Neural cell (in vitro differentiated cells): ENCODE results near the gene DUSP5. TPM values are rescaled to one million over a fixed set of nuclear protein-coding genes. Genes with fewer than 3 reads are reported as not detected.

Source experiments
- H2AFZ ChIP-seq: fragments of 200-600, 300-800 bp; sonication (generic), shearing (Covaris generic); 2 replicates; pipeline ENCODE4 v1.6.0; 2014; ENCODE audit warnings: low read depth, mild to moderate bottlenecking, antibody characterized with exemption, low read length, moderate library complexity
- H3F3A ChIP-seq: fragments of 200-600 bp; shearing (Covaris generic); 2 replicates; pipeline ENCODE4 v1.6.1; 2016; ENCODE audit warnings: mild to moderate bottlenecking, moderate library complexity, mixed read lengths, antibody characterized with exemption, low read length; ENCODE audit not compliant: insufficient read depth, poor library complexity, severe bottlenecking
- H3K27ac ChIP-seq: fragments of 200-600, 300-800 bp; sonication (generic), shearing (Covaris generic); 2 replicates; pipeline ENCODE4 v1.5.1; 2014; ENCODE audit warnings: mild to moderate bottlenecking, low read length, moderate library complexity
- H3K27me3 ChIP-seq: fragments of 300-800, 200-600 bp; sonication (generic), shearing (Covaris generic); 2 replicates; pipeline ENCODE4 v1.6.0; 2014; ENCODE audit warnings: mild to moderate bottlenecking, low read depth, low read length, moderate library complexity; ENCODE audit not compliant: insufficient read depth
- H3K36me3 ChIP-seq: fragments of 300-800, 200-600 bp; sonication (generic), shearing (Covaris generic); 2 replicates; pipeline ENCODE4 v1.5.1; 2014; ENCODE audit warnings: mild to moderate bottlenecking, antibody characterized with exemption, low read length, moderate library complexity; ENCODE audit not compliant: insufficient read depth
- H3K4me2 ChIP-seq: fragments of 300-800, 200-600 bp; sonication (generic), shearing (Covaris generic); 2 replicates; pipeline ENCODE4 v1.6.0; 2014; ENCODE audit warnings: mild to moderate bottlenecking, low read length
- H3K4me3 ChIP-seq: fragments of 300-800, 200-600 bp; sonication (generic), shearing (Covaris generic); 2 replicates; pipeline ENCODE4 v1.5.1; 2014; ENCODE audit warnings: mild to moderate bottlenecking, low read length, moderate library complexity
- H3K79me2 ChIP-seq: fragments of 200-600 bp; shearing (Covaris generic); replicated peaks from 2 replicates; pipeline ENCODE4 v1.6.0; 2014; ENCODE audit warnings: mild to moderate bottlenecking, low read length, moderate library complexity; ENCODE audit not compliant: insufficient read depth
- H3K9ac ChIP-seq: fragments of 300-800, 200-600 bp; sonication (generic), shearing (Covaris generic); 2 replicates; pipeline ENCODE4 v1.6.1; 2016; ENCODE audit warnings: mild to moderate bottlenecking, low read length, mixed read lengths
- H3K9me2 ChIP-seq: fragments of 200-600 bp; shearing (Covaris generic); 2 replicates; pipeline ENCODE4 v1.6.1; 2016; ENCODE audit warnings: mild to moderate bottlenecking, low read length, mixed read lengths; ENCODE audit not compliant: insufficient read depth
- H3K9me3 ChIP-seq: fragments of 200-600, 300-800 bp; sonication (generic), shearing (Covaris generic); 2 replicates; pipeline ENCODE4 v1.6.1; 2016; ENCODE audit warnings: mild to moderate bottlenecking, mixed run types, low read length, moderate library complexity, mixed read lengths
- H4K20me1 ChIP-seq: fragments of 200-600 bp; shearing (Covaris generic); 2 replicates; pipeline ENCODE4 v1.6.1; 2016; ENCODE audit warnings: mild to moderate bottlenecking, mixed run types; ENCODE audit not compliant: insufficient read depth
- EP300 ChIP-seq: fragments of 450-650 bp; conservative IDR thresholded peaks from 2 replicates; pipeline ENCODE4 v1.6.1; 2014; ENCODE audit warnings: antibody characterized with exemption, mild to moderate bottlenecking, moderate library complexity; ENCODE audit not compliant: poor library complexity, severe bottlenecking
- EZH2 ChIP-seq: fragments of 200-600, 300-800 bp; shearing (Covaris generic), sonication (generic); IDR thresholded peaks from 2 replicates; pipeline ENCODE4 v1.6.1; 2014; ENCODE audit warnings: antibody characterized with exemption, low read length, borderline replicate concordance, mild to moderate bottlenecking; ENCODE audit not compliant: insufficient read depth, poor library complexity, severe bottlenecking
- MXI1 ChIP-seq: fragments of 450-650 bp; conservative IDR thresholded peaks from 2 replicates; pipeline ENCODE4 v1.6.1; 2014; ENCODE audit warnings: antibody characterized with exemption, mild to moderate bottlenecking; ENCODE audit not compliant: poor library complexity, severe bottlenecking
- POLR2AphosphoS5 ChIP-seq: IDR thresholded peaks from 2 replicates; pipeline ENCODE4 v1.6.1; 2012
- RAD21 ChIP-seq: fragments of 450-650 bp; conservative IDR thresholded peaks from 2 replicates; pipeline ENCODE4 v1.6.1; 2014; ENCODE audit warnings: antibody characterized with exemption, mild to moderate bottlenecking, moderate library complexity
- SMC3 ChIP-seq: fragments of 450-650 bp; conservative IDR thresholded peaks from 2 replicates; pipeline ENCODE4 v1.6.1; 2014; ENCODE audit warnings: antibody characterized with exemption, mild to moderate bottlenecking, moderate library complexity; ENCODE audit not compliant: poor library complexity
- TAF1 ChIP-seq: IDR thresholded peaks from 2 replicates; pipeline ENCODE4 v1.6.1; 2012; ENCODE audit warnings: low read depth
- polyA plus RNA-seq: library from polyadenylated mRNA; depleted of rRNA; stranded (reverse); fragments of >200 nt; gene quantifications from 2 replicates; pipeline ENCODE4 v1.2.3, GENCODE V29; 2014
- TF ChIP-seq, protein P1 (sequence below): IDR thresholded peaks from 2 replicates; pipeline ENCODE4 v1.6.1; 2012; ENCODE audit warnings: borderline replicate concordance
- TF ChIP-seq, protein P2 (sequence below): fragments of 450-650 bp; IDR thresholded peaks from 2 replicates; pipeline ENCODE4 v1.5.1; 2014; ENCODE audit warnings: antibody characterized with exemption, mild to moderate bottlenecking, moderate library complexity; ENCODE audit not compliant: poor library complexity, severe bottlenecking

Gene DUSP5
- polyA plus RNA-seq, 1 donor from 2014 or later = 2.2 TPM

DNA sequence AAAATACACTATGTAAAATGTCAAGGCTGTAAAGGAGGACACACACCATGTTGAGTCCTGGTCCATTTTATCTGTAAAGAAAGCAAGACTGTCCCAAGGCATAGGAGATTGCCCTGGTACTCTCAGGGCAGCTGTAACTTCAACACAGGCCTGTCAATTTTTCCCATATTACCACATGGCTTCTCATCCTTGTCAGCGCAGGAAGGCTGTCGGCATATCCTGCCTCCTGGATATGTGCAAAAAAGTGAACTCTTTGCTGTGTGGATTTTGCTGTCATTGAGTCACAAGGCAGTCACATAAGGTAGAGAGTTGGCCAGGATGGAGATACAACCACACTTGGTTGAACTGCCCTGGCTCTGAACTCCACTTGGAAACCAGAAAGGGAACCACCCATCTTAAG, 8.7 kb downstream of the DUSP5 start:
- no peaks in the 10 kb centered on the region for H3K9me3 ChIP-seq
- no peak overlapping the region for H2AFZ ChIP-seq
- no peaks in the 10 kb centered on the region for H3K9me2 ChIP-seq
- no peak for TF ChIP-seq RAD21
- TF ChIP-seq POLR2AphosphoS5 = no peak
- no peak for TF ChIP-seq EP300
- TF ChIP-seq, protein P1, sequence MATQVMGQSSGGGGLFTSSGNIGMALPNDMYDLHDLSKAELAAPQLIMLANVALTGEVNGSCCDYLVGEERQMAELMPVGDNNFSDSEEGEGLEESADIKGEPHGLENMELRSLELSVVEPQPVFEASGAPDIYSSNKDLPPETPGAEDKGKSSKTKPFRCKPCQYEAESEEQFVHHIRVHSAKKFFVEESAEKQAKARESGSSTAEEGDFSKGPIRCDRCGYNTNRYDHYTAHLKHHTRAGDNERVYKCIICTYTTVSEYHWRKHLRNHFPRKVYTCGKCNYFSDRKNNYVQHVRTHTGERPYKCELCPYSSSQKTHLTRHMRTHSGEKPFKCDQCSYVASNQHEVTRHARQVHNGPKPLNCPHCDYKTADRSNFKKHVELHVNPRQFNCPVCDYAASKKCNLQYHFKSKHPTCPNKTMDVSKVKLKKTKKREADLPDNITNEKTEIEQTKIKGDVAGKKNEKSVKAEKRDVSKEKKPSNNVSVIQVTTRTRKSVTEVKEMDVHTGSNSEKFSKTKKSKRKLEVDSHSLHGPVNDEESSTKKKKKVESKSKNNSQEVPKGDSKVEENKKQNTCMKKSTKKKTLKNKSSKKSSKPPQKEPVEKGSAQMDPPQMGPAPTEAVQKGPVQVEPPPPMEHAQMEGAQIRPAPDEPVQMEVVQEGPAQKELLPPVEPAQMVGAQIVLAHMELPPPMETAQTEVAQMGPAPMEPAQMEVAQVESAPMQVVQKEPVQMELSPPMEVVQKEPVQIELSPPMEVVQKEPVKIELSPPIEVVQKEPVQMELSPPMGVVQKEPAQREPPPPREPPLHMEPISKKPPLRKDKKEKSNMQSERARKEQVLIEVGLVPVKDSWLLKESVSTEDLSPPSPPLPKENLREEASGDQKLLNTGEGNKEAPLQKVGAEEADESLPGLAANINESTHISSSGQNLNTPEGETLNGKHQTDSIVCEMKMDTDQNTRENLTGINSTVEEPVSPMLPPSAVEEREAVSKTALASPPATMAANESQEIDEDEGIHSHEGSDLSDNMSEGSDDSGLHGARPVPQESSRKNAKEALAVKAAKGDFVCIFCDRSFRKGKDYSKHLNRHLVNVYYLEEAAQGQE = no peak
- TF ChIP-seq MXI1 = no peak
- no peak for TF ChIP-seq EZH2
- TF ChIP-seq SMC3 = no peak
- TF ChIP-seq, protein P2, sequence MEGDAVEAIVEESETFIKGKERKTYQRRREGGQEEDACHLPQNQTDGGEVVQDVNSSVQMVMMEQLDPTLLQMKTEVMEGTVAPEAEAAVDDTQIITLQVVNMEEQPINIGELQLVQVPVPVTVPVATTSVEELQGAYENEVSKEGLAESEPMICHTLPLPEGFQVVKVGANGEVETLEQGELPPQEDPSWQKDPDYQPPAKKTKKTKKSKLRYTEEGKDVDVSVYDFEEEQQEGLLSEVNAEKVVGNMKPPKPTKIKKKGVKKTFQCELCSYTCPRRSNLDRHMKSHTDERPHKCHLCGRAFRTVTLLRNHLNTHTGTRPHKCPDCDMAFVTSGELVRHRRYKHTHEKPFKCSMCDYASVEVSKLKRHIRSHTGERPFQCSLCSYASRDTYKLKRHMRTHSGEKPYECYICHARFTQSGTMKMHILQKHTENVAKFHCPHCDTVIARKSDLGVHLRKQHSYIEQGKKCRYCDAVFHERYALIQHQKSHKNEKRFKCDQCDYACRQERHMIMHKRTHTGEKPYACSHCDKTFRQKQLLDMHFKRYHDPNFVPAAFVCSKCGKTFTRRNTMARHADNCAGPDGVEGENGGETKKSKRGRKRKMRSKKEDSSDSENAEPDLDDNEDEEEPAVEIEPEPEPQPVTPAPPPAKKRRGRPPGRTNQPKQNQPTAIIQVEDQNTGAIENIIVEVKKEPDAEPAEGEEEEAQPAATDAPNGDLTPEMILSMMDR = no peak
- no peak for TF ChIP-seq TAF1
- H3K27ac ChIP-seq = no peak overlapping the region
- H3K4me2 ChIP-seq = no peak overlapping the region
- H4K20me1 ChIP-seq = no peaks in the 10 kb centered on the region
- no peaks in the 10 kb centered on the region for H3K36me3 ChIP-seq
- H3K79me2 ChIP-seq = no peaks in the 10 kb centered on the region
- H3K9ac ChIP-seq = no peak overlapping the region
- H3K4me3 ChIP-seq = no peak overlapping the region
- H3K27me3 ChIP-seq = peaks cover under 1% of the 10 kb centered on the region
- H3F3A ChIP-seq = no peaks in the 10 kb centered on the region

DNA sequence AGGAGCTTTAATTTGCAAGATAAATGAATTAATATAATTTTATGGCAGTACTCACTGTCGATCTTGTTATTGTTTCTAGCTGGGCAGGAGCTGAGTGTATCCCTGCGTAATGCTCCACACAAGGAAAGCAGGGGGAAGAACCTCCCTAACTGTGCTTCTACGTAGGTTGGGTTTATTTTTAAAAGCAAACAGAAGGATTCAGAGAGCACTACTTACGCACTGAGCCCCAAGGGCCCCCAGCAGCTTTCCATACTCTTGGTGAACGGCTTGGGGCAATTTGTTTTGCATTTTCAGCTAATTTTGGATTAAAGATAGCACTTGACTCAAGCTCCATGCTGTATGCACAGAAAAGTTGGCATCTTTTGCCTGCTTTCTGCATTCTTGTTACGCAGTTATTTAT, 9.6 kb downstream of the DUSP5 start:
- Histone ChIP-seq H3K36me3 (no peaks in the 10 kb centered on the region), H3K4me2 (no peak overlapping the region), H3K79me2 (no peaks in the 10 kb centered on the region), H2AFZ (no peak overlapping the region), H3K9me3 (no peaks in the 10 kb centered on the region), H3K9me2 (no peaks in the 10 kb centered on the region), H3F3A (no peaks in the 10 kb centered on the region), H4K20me1 (no peaks in the 10 kb centered on the region), H3K27me3 (no peaks in the 10 kb centered on the region), H3K9ac (no peak overlapping the region), H3K27ac (no peak overlapping the region), H3K4me3 (no peak overlapping the region)
- TF ChIP-seq TAF1 (no peak), SMC3 (no peak), EZH2 (no peak), POLR2AphosphoS5 (no peak), RAD21 (no peak)
- TF ChIP-seq, protein P1 = no peak
- TF ChIP-seq, protein P2 = no peak
